ENCODE data around the gene IMMP2L.
"Not testable (repeated sequence)": the region's sequence is repeated elsewhere in the genome, so short reads cannot be mapped to it uniquely, and the experiment has no call there.

Gene IMMP2L

GRCh38 chr7:110720626-110721025 is 841.7 kb downstream of the IMMP2L start:
- no peak for DNase-seq (ENCODE audit: low spot score)

GRCh38 chr7:110719741-110720140 is 842.6 kb downstream of the IMMP2L start:
- DNase-seq (ENCODE audit: low spot score): no peak

DNA sequence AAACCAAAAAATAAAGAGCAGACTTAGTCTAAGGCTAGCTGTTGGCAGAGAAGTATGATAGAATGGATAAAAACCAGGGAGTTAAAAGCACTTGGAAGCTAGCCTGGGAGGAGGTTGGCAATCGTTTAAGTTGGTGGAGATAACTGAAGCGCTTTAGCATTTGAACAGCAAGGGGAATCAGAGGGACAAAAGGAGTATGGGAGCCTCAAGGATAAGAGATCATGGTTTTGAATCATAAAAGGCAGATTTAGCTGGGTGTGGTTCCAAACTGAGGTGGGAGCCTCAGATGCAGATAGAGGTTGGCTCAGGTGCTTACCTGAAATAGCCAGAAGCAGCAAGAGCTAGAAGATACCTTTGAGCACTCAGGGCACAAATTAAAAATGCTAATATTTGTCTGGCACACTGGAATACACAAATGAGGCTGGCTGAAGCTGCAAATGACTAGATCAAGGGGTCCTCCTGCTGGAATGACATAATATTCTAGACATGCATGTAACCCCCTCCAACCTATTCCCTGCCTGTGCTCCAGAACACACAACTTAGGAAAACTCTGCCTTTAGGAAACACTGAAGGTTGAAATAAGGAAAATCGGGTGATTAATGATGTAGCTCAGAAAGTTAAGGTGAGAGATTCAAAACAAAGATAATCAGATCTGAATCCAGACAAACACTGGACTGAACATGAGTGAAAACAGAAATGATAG is 843.6 kb downstream of the IMMP2L start:
- no peak for DNase-seq (ENCODE audit: low spot score)

DNA sequence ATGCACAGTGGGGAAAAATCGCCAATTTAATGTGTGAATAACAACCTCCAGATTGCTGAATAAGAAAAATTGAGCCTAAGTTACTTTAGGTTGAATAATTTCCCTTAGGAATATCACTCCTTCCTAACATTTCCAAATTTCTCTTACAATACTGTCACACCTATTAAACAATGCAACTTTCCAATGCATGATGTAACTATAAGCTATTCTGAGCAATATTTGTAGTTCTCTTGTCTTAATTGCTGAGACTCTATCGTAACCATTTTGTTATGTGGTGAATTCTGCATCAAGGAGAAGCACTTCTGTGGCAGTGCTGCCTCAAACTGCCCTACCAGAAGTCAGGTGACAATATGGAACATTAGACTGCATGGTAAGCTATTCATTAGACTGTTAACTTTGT is 858.1 kb downstream of the IMMP2L start:
- DNase-seq (ENCODE audit: low spot score): no peak

DNA sequence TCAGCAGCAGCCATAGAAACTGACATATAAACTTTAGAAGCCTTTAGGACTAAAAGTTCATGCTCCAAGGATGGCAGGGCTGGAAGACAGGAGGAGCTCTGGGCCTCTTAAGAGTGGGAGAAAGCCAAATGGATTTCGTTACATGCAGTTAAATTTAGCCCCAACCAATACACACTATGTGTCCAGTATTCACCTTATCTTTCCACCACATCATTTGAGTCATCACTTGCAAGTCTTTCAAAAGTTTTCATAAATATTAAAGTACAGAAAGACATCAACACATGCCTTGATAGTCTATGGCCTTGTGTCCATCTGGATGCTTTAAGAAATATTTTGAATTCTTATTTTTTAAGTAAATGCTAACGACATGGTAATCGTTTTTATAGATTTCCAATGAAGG is 863.7 kb downstream of the IMMP2L start:
- no peak for DNase-seq (ENCODE audit: low spot score)

DNA sequence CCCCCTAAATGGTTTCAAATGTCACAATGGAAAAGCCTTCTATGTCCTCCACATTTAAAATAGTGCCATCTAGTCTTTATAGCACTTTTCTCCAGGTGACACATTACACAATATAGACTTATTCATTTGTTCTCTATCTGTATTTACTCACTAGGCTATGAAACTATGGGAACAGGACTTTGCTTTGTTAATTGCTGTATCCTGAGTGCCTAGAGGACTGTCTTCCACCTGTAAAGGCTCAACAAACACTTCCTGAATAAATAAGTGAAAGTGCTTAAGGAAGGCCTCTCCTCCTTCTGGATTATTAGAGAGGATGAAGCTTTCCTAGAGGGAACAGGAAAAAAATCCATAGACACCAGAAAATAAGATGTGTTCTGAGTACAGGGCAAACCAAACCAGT is 868.9 kb downstream of the IMMP2L start:
- DNase-seq (ENCODE audit: low spot score): no peak

DNA sequence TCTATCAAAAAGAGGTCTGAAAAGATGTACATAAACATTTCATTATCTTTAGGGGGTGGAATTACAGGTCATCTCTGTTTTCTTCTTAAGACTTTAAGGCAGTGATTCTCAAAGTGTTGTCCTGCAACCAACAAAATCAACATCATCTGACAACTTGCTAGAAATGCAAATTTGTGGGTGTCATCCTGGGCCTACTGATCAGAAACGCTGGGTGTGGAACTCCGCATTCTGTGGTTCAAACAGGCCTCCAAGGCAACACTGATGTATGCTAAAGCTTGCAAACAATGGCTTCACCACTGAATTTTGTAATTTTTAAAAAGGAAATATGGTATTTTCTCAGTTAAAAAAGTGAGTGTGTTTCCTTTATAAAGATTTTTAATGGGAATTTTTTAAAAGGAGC is 873.4 kb downstream of the IMMP2L start:
- DNase-seq (ENCODE audit: low spot score): no peak

GRCh38 chr7:110685899-110686298 is 876.4 kb downstream of the IMMP2L start:
- DNase-seq (ENCODE audit: low spot score): no peak

DNA sequence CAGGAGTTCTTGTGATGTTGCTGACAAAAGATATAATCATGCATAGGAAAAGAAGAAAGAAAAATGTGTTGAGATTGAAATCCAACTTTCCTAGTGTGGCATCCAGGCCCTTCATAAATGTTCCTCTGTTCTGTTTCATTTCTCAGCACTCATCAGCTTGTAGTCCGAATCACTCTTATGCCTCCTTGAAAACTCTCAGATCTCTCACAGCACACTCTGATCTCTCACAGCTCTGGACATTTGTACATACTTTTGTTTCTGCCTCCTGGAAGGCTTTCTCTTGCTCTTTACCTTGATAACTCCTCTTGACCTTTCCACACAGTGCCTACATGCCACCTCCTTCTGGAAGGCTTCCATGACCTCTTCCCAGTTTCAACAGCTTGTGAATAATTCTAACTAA is 880.4 kb downstream of the IMMP2L start:
- DNase-seq (ENCODE audit: low spot score): no peak

DNA sequence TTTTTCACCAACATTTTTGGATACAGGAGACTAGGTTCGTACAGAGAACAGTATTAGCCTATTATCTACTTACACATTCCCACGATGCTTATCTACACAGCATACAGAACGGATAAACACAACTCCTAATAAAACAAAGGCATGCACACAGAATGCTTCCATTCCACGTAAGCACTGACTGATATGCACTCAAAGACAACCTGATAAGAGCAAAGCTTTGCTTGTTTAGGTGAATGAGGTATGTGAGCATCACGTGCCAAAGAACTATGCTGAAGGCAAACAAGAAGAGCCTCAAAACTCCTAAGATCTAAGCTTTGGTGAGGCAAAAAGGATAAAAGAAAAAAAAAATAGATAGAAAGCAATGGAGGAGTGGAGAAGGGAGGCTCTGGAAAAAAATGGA is 884.9 kb downstream of the IMMP2L start:
- no peak for DNase-seq (ENCODE audit: low spot score)

GRCh38 chr7:110676785-110677184 is 885.5 kb downstream of the IMMP2L start:
- DNase-seq (ENCODE audit: low spot score): no peak

DNA sequence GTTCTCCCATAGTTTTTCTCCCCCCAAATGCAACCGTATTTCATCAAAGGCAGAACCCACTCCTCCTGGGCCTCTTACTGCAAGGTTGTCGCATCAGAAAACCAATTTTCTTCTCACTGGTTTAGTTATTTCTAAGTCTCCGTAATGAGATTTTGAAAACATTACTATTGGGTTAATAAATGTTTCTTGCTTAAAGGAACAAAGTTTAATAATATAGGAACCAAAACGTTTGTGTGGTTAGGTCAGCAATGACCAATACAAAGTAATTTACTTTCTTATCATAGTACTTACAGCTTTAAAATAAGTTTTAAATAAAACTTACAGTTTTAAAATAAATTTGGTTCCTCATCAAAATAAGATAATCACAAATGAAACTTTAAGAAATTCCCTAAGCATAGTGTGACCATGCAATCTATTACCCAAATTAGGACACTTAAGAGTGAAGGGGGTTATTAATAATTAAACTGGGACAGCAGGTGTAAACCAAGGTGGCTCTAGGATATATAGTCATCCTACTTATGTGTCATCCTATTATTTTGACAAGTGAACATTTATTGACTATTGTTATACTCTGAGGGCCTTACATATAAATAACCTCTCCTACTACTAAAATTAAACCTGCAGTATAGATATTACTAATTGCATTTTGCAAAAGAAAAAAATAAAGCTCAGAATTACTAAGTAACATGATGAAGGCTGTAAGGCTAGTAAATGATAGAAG is 886.7 kb downstream of the IMMP2L start:
- DNase-seq (ENCODE audit: low spot score): no peak

DNA sequence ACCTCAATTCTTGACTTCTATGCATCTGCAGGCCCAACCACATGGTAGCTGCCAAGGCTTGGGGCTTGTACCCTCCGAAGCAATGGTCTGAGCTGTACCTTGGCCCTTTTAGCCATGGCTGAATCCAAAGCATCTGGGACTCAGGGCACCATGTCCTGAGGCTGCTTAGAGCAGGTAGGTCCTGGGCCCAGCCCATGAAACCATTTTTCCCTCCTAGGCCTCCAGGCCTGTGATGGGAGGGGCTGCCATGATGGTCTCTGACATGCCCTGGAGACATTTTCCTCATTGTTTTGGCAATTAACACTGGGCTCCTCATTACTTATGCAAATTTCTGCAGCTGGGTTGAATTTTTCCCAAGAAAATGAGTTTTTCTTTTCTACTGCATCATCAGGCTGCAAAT is 889.1 kb downstream of the IMMP2L start:
- DNase-seq (ENCODE audit: low spot score): no peak

GRCh38 chr7:110669410-110669809 is 892.9 kb downstream of the IMMP2L start:
- no peak for DNase-seq (ENCODE audit: low spot score)

DNA sequence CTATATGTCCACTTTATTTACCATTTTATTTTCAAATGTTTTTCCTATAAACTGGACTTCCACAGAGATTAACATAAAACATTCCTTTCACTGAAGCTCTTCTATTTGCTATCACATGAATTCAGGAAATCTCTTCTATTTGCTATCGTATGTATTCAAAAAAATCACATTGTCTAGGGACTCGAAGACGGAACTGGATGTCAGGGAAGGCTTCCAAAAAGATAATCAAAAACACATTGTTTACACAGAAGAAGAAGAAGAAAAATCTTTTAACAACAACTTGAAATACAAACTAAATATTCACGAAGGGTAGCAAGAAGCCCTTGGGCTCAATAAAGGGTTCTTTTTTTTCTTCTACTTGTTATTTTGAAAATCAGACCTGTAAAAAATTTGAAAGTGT is 897.5 kb downstream of the IMMP2L start:
- no peak for DNase-seq (ENCODE audit: low spot score)

GRCh38 chr7:110660637-110661036 is 901.7 kb downstream of the IMMP2L start:
- not testable (repeated sequence) for DNase-seq (ENCODE audit: low spot score)

GRCh38 chr7:110650328-110650727 is 912.0 kb downstream of the IMMP2L start:
- DNase-seq (ENCODE audit: low spot score): no peak

DNA sequence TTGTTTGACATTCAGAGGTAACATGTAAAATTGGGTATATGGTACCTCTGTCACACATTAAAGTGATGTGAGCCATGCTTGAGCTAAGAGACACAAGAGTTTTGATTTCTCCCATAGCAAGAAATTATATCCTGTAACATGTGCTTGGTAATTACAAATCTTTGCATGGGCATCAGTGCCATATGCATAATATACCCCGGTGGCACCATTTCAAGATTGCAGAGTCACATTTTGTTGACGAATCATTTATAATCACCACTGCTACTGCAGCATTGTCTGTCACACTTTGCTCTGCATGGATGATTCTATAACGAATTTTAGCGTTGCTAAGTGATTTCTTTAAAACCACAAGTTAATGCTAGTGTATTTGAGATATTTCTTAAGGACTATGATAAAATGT is 915.0 kb downstream of the IMMP2L start:
- DNase-seq (ENCODE audit: low spot score): no peak

DNA sequence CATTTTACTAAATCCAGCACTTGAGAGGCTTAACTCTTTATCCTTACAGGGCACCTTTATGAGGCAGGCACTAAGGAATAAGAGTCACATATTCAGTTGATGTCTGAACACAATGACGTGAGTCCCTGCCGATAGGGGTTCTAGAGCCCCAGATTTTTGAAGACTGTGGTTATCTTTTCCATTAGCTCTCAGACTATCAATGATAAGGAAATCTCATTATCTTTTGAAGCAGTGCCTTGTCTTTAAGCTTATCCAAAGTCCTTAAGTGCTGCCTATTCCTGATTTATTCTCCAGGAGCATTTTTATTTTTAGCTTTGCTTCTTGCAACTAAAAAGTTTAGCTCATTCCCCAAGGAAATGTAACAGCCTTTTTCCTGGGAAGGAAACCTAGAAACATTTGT is 915.5 kb downstream of the IMMP2L start:
- no peak for DNase-seq (ENCODE audit: low spot score)

- DNase-seq (ENCODE audit: low spot score): no peak
Observed at GRCh38 chr7:110645616-110646015, 916.7 kb downstream of the IMMP2L start.

DNA sequence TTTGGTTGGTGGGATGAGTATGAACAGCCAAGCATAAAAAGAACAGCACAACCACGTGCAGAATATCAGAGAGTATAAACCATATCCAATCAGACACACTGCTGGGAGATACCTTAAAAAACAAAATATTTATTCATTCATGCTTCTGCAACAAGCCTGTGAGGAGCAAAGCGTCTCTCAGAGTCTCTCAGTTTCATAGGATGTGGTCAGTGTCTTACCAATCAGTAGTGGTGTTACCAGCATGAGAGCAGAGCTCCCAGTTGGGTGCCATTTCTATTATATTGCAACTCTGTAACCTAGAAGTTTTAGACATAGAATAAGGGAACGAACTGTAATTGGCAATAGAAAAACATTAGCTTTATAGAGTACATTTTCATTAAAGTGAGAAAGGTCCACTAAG is 917.2 kb downstream of the IMMP2L start:
- no peak for DNase-seq (ENCODE audit: low spot score)

- DNase-seq (ENCODE audit: low spot score): no peak
Observed at GRCh38 chr7:110637252-110637651, 925.0 kb downstream of the IMMP2L start.

DNA sequence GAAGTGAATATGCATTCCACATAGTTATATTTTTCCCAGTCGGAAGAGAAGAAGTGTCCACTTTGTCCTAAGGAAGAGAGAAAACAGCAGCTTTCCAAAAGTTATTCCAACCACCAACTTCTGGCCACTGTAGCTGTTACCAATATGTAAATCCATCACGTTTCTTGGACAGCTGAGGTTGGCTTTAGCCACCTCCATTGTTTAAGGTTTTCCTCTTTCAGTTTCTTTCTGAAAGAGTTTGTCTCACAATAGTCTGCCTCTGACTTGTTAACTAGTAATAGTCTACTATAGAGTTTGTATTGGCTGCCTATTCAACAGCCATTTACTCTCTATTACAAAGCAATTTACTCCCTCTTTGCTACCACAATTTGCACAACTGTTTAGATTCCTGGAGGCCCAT is 929.0 kb downstream of the IMMP2L start:
- DNase-seq (ENCODE audit: low spot score): no peak

DNA sequence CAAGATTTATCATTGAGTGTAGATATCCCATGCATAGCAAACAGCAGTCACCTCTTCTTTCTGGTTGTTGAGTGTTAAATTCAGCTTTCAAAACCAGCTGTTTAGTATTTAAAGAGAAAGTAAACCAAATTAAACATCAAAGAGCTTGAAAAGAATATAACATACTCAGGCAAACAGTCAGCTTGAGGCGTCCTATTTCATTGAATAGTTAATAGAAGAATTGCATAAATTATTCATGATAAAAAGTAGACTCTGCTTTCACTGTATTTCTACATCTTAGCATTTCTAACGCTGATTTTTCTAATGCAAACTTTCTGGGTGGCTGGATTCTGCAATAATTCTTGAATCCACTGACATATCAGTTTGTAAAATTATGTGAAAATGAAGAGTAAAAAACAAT is 935.9 kb downstream of the IMMP2L start:
- DNase-seq (ENCODE audit: low spot score): no peak
